ENCODE results near the gene TSHZ2.
A peak's percentile ranks its signal among the peaks of the same experiment; 100 is the strongest.
"Not testable (repeated sequence)": the region's sequence is repeated elsewhere in the genome, so short reads cannot be mapped to it uniquely, and the experiment has no call there.

The TSHZ2 gene

GRCh38 chr20:53510704-53511103, 538.5 kb downstream of the TSHZ2 start:
- DNase-seq (ENCODE audit: low read depth), result no peak

GRCh38 chr20:53512076-53512475, 539.9 kb downstream of the TSHZ2 start:
- DNase-seq (ENCODE audit: low read depth), result no peak

GRCh38 chr20:53513168-53513488, 541.0 kb downstream of the TSHZ2 start:
- DNase-seq (ENCODE audit: low read depth), result no peak

- DNase-seq (ENCODE audit: low read depth), result no peak
These were observed 541.5 kb downstream of the TSHZ2 start for GRCh38 chr20:53513489-53514298.

- DNase-seq (ENCODE audit: low read depth), result no peak
These were observed 543.6 kb downstream of the TSHZ2 start for GRCh38 chr20:53515749-53516148.

- DNase-seq (ENCODE audit: low read depth), result no peak
These were observed 545.0 kb downstream of the TSHZ2 start for GRCh38 chr20:53517146-53517545.

- peak; percentile 38 for DNase-seq (ENCODE audit: low read depth)
These were observed 549.3 kb downstream of the TSHZ2 start for GRCh38 chr20:53521421-53521820.

GRCh38 chr20:53522026-53522425, 549.9 kb downstream of the TSHZ2 start:
- no peak for DNase-seq (ENCODE audit: low read depth)

GRCh38 chr20:53522696-53523095, 550.5 kb downstream of the TSHZ2 start:
- DNase-seq (ENCODE audit: low read depth), result no peak

GRCh38 chr20:53523615-53524014, 551.5 kb downstream of the TSHZ2 start:
- DNase-seq (ENCODE audit: low read depth), result not testable (repeated sequence)

GRCh38 chr20:53524589-53525312, 552.6 kb downstream of the TSHZ2 start:
- no peak for DNase-seq (ENCODE audit: low read depth)

- no peak for DNase-seq (ENCODE audit: low read depth)
These were observed 555.0 kb downstream of the TSHZ2 start for GRCh38 chr20:53527196-53527595.

GRCh38 chr20:53529658-53530057, 557.5 kb downstream of the TSHZ2 start:
- no peak for DNase-seq (ENCODE audit: low read depth)

- DNase-seq (ENCODE audit: low read depth), result no peak
These were observed 558.3 kb downstream of the TSHZ2 start for GRCh38 chr20:53530440-53530839.

- DNase-seq (ENCODE audit: low read depth), result not testable (repeated sequence)
These were observed 560.6 kb downstream of the TSHZ2 start for GRCh38 chr20:53532654-53533312.

- no peak for DNase-seq (ENCODE audit: low read depth)
These were observed 561.3 kb downstream of the TSHZ2 start for GRCh38 chr20:53533500-53533899.

GRCh38 chr20:53534037-53534436, 561.9 kb downstream of the TSHZ2 start:
- DNase-seq (ENCODE audit: low read depth), result no peak

- DNase-seq (ENCODE audit: low read depth), result no peak
These were observed 563.7 kb downstream of the TSHZ2 start for GRCh38 chr20:53535878-53536277.

GRCh38 chr20:53536382-53536781, 564.2 kb downstream of the TSHZ2 start:
- DNase-seq (ENCODE audit: low read depth), result not testable (repeated sequence)

GRCh38 chr20:53539516-53539915, 567.4 kb downstream of the TSHZ2 start:
- DNase-seq (ENCODE audit: low read depth), result no peak
